K562 (cell line): ENCODE data around the gene KCNK4. TPM values are rescaled to one million over a fixed set of nuclear protein-coding genes. Genes with fewer than 3 reads are reported as not detected.
A peak's percentile ranks its signal among the peaks of the same experiment; 100 is the strongest.

ENCODE experiments used
- BDP1 ChIP-seq: IDR thresholded peaks from 3 replicates; pipeline ENCODE4 v1.6.1; 2011; ENCODE audit not compliant: insufficient read length, insufficient read depth
- EP400 ChIP-seq: fragments of 450-650 bp; IDR thresholded peaks from 2 replicates; pipeline ENCODE4 v1.6.1; 2017; ENCODE audit warnings: antibody characterized with exemption, mild to moderate bottlenecking, moderate library complexity
- MBD2 ChIP-seq: sonication (generic); IDR thresholded peaks from 2 replicates; pipeline ENCODE4 v1.6.1; 2016; ENCODE audit warnings: low read depth, borderline replicate concordance
- SETDB1 ChIP-seq: IDR thresholded peaks from one replicate; pipeline ENCODE4 v1.6.1; 2012; ENCODE audit warnings: low read length, control low read depth, inconsistent platforms
- SMAD4 ChIP-seq: fragments of 250-450 bp; sonication (Bioruptor Pico); conservative IDR thresholded peaks from 2 replicates; pipeline ENCODE4 v1.8.0; 2021; ENCODE audit warnings: inconsistent platforms, mild to moderate bottlenecking, moderate library complexity
- SMARCA5 ChIP-seq: fragments of 450-650 bp; IDR thresholded peaks from 2 replicates; pipeline ENCODE4 v1.6.1; 2016
- SUPT5H ChIP-seq: fragments of 450-650 bp; IDR thresholded peaks from 2 replicates; pipeline ENCODE4 v1.6.1; 2016
- TEAD1 ChIP-seq, 2 experiments: fragments of 450-650 bp in 1 of 2; sonication (generic) in 1 of 2; formaldehyde crosslinking; IDR thresholded peaks; 2 replicates each; pipeline versions ENCODE4 v1.4.0 to v1.8.0; 2020 to 2022; ENCODE audit warnings: mild to moderate bottlenecking in 2 of 2, missing genetic modification reagents in 1 of 2
- polyA plus RNA-seq, 8 experiments: library from polyadenylated mRNA; depleted of rRNA in 4 of 8; stranded (reverse) in 5 of 8; unstranded in 3 of 8; fragments of >200 nt; fragmentation: Nextera tagmentation in 2 of 8; fragmentation: Illumina TruSeq in 1 of 8; extraction: Ambion mirVana in 2 of 8; extraction: Trizol in 1 of 8; gene quantifications; 2 replicates each; pipeline versions ENCODE4 v1.2.1 to v1.2.3, GENCODE V29; 2011 to 2014; ENCODE audit warnings: inconsistent platforms in 1 of 8, missing spikeins in 1 of 8
- total RNA-seq, 7 experiments: library from RNA; depleted of rRNA in 6 of 7; stranded (reverse); fragments of >200 nt in 6 of 7; fragmentation: Illumina TruSeq in 2 of 7; extraction: Trizol in 2 of 7; gene quantifications; 2 replicates each; pipeline versions ENCODE4 v1.2.1 to v1.2.3, GENCODE V29; 2011 to 2021; ENCODE audit warnings: low replicate concordance in 1 of 7
- TF ChIP-seq, protein P1 (sequence below), 3 experiments: IDR thresholded peaks in 2 of 3; conservative IDR thresholded peaks in 1 of 3; 2 replicates each; pipeline ENCODE4 v1.5.1; 2011 to 2012; ENCODE audit warnings: low read length in 3 of 3, mild to moderate bottlenecking in 3 of 3, control low read depth in 2 of 3, improper control_type of control experiment in 1 of 3, inconsistent platforms in 1 of 3, low read depth in 1 of 3, mixed read lengths in 1 of 3, moderate library complexity in 1 of 3; ENCODE audit not compliant: insufficient read depth in 2 of 3
- TF ChIP-seq, protein P2 (sequence below), 2 experiments: fragments of 200-800 bp in 1 of 2; sonication (Bioruptor generic) in 1 of 2; sonication (generic) in 1 of 2; formaldehyde crosslinking in 1 of 2; IDR thresholded peaks in 1 of 2; conservative IDR thresholded peaks in 1 of 2; 2 replicates each; pipeline versions ENCODE4 v1.5.0 to v1.6.1; 2016 to 2020; ENCODE audit warnings: missing compliant biosample characterization in 1 of 2, missing genetic modification characterization in 1 of 2, missing genetic modification reagents in 1 of 2
- TF ChIP-seq, protein P3 (sequence below): fragments of 450-650 bp; IDR thresholded peaks from 2 replicates; pipeline ENCODE4 v1.6.1; 2016; ENCODE audit warnings: mild to moderate bottlenecking, moderate library complexity

KCNK4 gene
- total and polyA plus RNA-seq, 9 of the 15 experiments (the other 6 are each of a cell fraction or from before 2014, with no cell fraction given): not detected

DNA sequence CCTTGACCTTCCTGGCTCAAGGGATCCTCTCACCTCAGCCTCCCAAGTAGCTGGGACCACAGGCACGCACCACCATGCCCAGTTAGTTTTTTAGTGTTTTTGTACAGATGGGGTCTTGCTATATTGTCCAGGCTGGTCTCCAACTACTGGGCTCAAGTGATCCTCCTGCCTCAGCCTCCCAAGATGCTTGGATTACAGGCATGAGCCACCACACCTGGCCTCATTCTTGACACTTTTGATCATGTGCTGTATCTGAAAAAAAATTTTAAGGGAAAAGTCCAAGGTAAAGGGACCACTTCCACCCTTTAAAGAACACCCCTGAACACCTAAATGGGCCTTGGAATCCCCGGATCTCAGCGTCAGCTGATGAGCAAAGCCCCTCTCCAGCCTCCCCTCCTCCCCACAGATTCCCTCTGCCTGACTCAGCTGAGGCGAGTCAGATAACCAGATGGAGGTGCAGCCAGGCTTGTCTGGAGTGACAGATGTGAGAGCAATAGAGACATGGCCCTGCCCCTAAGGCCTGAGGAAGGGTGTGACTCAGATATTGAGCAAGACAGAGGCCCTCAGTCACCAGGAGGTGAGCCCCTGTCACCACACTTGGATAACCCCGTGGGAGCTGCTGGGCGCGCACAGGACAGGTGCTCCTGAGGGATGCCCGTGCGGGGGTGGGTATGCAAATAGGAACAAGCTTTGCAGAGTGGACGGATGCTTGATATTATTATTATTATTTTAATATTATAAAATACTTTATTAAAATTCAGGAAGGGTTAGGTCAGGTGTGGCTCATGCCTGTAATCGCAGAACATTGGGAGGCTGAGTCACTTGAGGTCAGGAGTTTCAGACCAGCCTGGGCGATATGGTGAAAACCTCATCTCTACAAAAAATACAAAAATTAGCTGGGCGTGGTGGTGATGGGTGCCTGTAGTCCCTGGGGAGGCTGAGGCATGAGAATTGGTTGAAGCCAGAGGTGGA lies 43.9 kb downstream of the KCNK4 start (continued):
- TF ChIP-seq, protein P1, sequence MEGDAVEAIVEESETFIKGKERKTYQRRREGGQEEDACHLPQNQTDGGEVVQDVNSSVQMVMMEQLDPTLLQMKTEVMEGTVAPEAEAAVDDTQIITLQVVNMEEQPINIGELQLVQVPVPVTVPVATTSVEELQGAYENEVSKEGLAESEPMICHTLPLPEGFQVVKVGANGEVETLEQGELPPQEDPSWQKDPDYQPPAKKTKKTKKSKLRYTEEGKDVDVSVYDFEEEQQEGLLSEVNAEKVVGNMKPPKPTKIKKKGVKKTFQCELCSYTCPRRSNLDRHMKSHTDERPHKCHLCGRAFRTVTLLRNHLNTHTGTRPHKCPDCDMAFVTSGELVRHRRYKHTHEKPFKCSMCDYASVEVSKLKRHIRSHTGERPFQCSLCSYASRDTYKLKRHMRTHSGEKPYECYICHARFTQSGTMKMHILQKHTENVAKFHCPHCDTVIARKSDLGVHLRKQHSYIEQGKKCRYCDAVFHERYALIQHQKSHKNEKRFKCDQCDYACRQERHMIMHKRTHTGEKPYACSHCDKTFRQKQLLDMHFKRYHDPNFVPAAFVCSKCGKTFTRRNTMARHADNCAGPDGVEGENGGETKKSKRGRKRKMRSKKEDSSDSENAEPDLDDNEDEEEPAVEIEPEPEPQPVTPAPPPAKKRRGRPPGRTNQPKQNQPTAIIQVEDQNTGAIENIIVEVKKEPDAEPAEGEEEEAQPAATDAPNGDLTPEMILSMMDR (IDR thresholded peaks at IDR 0.05 in 2 of 3, conservative IDR thresholded peaks at IDR 0.05 in 1 of 3; ENCODE audit: insufficient read depth in 2 of 3, low read depth in 1 of 3, low read length in 3 of 3): peak in 2 of 3 experiments; percentile 19 to 26; a peak in 4 of 6 replicates
- TF ChIP-seq, protein P2, sequence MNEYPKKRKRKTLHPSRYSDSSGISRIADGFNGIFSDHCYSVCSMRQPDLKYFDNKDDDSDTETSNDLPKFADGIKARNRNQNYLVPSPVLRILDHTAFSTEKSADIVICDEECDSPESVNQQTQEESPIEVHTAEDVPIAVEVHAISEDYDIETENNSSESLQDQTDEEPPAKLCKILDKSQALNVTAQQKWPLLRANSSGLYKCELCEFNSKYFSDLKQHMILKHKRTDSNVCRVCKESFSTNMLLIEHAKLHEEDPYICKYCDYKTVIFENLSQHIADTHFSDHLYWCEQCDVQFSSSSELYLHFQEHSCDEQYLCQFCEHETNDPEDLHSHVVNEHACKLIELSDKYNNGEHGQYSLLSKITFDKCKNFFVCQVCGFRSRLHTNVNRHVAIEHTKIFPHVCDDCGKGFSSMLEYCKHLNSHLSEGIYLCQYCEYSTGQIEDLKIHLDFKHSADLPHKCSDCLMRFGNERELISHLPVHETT (CRISPR knock-in tag; conservative IDR thresholded peaks at IDR 0.05 in 1 of 2, IDR thresholded peaks at IDR 0.05 in 1 of 2): peak in 1 of 2 experiments; percentile 88; a peak in 2 of 4 replicates
- no peak for TF ChIP-seq SETDB1
- peak; percentile 98 for TF ChIP-seq SMARCA5
- TF ChIP-seq, protein P3, sequence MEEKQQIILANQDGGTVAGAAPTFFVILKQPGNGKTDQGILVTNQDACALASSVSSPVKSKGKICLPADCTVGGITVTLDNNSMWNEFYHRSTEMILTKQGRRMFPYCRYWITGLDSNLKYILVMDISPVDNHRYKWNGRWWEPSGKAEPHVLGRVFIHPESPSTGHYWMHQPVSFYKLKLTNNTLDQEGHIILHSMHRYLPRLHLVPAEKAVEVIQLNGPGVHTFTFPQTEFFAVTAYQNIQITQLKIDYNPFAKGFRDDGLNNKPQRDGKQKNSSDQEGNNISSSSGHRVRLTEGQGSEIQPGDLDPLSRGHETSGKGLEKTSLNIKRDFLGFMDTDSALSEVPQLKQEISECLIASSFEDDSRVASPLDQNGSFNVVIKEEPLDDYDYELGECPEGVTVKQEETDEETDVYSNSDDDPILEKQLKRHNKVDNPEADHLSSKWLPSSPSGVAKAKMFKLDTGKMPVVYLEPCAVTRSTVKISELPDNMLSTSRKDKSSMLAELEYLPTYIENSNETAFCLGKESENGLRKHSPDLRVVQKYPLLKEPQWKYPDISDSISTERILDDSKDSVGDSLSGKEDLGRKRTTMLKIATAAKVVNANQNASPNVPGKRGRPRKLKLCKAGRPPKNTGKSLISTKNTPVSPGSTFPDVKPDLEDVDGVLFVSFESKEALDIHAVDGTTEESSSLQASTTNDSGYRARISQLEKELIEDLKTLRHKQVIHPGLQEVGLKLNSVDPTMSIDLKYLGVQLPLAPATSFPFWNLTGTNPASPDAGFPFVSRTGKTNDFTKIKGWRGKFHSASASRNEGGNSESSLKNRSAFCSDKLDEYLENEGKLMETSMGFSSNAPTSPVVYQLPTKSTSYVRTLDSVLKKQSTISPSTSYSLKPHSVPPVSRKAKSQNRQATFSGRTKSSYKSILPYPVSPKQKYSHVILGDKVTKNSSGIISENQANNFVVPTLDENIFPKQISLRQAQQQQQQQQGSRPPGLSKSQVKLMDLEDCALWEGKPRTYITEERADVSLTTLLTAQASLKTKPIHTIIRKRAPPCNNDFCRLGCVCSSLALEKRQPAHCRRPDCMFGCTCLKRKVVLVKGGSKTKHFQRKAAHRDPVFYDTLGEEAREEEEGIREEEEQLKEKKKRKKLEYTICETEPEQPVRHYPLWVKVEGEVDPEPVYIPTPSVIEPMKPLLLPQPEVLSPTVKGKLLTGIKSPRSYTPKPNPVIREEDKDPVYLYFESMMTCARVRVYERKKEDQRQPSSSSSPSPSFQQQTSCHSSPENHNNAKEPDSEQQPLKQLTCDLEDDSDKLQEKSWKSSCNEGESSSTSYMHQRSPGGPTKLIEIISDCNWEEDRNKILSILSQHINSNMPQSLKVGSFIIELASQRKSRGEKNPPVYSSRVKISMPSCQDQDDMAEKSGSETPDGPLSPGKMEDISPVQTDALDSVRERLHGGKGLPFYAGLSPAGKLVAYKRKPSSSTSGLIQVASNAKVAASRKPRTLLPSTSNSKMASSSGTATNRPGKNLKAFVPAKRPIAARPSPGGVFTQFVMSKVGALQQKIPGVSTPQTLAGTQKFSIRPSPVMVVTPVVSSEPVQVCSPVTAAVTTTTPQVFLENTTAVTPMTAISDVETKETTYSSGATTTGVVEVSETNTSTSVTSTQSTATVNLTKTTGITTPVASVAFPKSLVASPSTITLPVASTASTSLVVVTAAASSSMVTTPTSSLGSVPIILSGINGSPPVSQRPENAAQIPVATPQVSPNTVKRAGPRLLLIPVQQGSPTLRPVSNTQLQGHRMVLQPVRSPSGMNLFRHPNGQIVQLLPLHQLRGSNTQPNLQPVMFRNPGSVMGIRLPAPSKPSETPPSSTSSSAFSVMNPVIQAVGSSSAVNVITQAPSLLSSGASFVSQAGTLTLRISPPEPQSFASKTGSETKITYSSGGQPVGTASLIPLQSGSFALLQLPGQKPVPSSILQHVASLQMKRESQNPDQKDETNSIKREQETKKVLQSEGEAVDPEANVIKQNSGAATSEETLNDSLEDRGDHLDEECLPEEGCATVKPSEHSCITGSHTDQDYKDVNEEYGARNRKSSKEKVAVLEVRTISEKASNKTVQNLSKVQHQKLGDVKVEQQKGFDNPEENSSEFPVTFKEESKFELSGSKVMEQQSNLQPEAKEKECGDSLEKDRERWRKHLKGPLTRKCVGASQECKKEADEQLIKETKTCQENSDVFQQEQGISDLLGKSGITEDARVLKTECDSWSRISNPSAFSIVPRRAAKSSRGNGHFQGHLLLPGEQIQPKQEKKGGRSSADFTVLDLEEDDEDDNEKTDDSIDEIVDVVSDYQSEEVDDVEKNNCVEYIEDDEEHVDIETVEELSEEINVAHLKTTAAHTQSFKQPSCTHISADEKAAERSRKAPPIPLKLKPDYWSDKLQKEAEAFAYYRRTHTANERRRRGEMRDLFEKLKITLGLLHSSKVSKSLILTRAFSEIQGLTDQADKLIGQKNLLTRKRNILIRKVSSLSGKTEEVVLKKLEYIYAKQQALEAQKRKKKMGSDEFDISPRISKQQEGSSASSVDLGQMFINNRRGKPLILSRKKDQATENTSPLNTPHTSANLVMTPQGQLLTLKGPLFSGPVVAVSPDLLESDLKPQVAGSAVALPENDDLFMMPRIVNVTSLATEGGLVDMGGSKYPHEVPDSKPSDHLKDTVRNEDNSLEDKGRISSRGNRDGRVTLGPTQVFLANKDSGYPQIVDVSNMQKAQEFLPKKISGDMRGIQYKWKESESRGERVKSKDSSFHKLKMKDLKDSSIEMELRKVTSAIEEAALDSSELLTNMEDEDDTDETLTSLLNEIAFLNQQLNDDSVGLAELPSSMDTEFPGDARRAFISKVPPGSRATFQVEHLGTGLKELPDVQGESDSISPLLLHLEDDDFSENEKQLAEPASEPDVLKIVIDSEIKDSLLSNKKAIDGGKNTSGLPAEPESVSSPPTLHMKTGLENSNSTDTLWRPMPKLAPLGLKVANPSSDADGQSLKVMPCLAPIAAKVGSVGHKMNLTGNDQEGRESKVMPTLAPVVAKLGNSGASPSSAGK: peak; percentile 58; the same call in 1 of the 2 replicates
- no peak for TF ChIP-seq BDP1
- TF ChIP-seq SUPT5H: no peak
- TF ChIP-seq TEAD1 (CRISPR knock-in tag; IDR thresholded peaks at IDR 0.05): peak; percentile 92 to 98
- TF ChIP-seq MBD2: peak; percentile 88
- TF ChIP-seq EP400: peak; percentile 78
- peak; percentile 98 for TF ChIP-seq SMAD4 (CRISPR knock-in tag)
